Inflammatory macrophage treated with lipopolysaccharide for 4 hours (primary cell): ENCODE results near the gene SEMA3D.
A peak's percentile ranks its signal among the peaks of the same experiment; 100 is the strongest.

Experiments
- DNase-seq: peaks from one replicate; pipeline ENCODE4 v3.0.0-alpha.2; 2020

The SEMA3D gene

DNA sequence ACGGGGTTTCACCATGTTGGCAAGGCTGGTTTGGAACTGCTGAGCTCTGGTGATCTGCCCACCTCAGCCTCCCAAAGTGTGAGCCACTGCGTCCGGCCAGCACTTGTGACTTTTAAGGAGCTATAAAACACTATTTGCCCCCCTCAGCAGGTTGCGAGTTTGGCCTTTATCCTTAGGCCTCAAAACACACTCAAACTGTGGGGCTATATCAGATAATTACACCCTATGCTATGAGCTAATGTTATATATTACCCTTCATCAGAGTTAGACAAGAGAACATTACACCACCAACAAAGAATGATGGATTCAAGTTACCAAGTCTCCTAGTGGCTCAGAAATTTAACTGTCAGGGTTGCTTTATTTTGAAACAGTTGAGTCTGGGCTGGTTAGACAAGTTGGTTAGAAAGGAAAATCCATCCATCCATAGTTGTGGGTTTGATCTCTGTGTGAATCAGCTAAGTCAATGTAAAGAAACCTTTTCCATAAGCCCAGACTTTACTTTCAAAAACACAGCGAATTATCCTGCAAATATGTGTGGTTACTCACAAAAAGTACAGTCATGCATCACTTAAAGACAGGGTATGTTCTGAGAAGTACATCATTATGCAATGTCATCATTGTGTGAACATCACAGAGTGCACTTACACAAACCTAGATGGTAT lies 115.8 kb downstream of the SEMA3D start:
- no peak for DNase-seq

GRCh38 chr7:85068799-85069198 lies 118.1 kb downstream of the SEMA3D start:
- no peak for DNase-seq

DNA sequence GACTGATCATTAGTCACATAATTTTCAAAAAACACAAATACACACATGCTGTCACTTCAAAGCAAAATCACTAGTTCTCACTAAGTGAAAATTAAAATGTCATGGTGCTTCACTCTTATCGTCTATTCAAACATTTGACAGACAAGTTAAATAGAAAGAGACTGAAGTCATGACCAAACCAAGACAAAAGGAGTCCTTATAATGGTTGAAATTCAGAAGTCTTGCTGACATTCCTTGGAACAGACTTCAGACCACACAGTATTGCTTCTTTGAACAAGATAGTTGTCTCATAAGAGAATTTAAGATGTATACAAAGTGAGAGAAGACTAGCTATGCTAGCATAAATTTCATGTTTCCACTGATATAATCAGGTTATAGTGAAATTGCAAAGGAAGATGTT lies 119.5 kb downstream of the SEMA3D start:
- no peak for DNase-seq

GRCh38 chr7:85065888-85066485 lies 120.9 kb downstream of the SEMA3D start:
- no peak for DNase-seq

GRCh38 chr7:85065306-85065705 lies 121.5 kb downstream of the SEMA3D start:
- no peak for DNase-seq

DNA sequence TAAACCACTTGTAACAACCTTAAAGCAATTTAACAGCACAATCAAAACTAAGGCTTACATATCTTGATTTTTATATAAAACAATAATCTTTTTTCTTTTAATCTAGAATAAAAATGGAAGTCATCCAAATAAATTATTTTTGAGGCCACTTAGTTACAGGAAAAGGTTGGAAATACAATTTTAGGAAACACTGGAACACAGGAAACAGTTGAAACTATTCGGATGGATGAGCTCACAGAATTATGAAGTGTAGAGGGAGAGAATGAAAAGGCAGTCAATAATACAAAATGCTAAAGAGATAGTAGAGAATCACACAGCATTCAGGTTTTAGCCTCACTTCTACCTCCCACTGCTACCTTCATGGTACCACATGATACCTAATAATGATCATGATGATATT lies 124.2 kb downstream of the SEMA3D start:
- no peak for DNase-seq

GRCh38 chr7:85061456-85061855 lies 125.4 kb downstream of the SEMA3D start:
- DNase-seq: no peak

DNA sequence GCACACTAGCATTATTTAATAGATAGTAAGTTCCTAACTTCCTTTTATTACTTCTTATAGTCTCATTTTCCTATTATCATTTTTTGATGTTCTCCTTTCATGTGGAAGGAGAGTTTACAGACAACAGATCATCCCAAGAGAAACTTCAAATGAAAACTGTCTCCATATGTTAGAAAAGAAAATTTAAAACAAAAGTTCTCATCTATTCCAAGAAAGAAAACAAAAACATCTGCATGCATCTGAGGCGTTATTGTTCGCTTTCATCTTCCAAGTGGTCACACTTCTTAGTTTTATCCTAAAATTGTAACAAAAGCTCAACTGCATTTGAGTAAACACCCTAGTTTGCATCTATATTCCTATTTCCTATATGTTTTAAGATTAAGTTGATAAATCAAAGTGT lies 126.2 kb downstream of the SEMA3D start:
- no peak for DNase-seq

- no peak for DNase-seq
Measured at GRCh38 chr7:85055906-85056305, 130.9 kb downstream of the SEMA3D start.

DNA sequence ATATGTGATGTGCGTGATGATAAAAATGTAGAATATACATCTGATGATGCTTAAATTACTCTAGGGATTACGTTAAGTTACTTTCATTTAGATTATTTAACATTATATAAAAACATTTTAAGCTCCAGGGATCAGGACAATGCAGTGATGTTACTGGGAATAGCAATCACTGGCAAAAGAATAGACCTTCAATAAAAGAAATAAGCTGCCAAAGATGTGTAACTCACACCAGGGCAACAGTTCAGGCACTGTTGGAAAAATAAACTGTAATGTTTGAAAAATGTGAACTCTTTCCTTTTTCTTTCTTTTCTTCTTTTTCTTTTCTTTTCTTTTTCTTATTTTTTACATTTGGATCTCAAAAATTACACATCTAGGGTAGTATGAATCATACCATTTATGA lies 131.7 kb downstream of the SEMA3D start:
- no peak for DNase-seq

GRCh38 chr7:85054306-85054705 lies 132.6 kb downstream of the SEMA3D start:
- no peak for DNase-seq

DNA sequence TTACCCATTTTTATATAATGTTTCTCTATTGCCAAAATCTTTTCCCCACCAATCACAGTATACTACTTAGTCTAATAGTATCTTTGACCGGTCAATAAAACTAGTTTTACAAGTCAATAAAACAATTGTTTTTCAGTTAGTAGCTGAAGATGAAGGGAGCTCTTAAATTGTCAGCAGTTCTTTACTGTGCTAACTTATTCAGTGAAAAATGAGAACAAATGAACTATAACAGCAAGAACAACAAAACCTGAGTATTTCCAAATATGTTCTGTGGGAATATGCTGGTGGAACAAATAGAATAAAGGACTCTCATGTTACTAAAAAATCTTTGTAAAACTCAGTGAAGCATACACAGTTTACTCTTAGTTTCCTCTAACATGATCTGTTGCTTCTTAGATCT lies 134.0 kb downstream of the SEMA3D start:
- no peak for DNase-seq

DNA sequence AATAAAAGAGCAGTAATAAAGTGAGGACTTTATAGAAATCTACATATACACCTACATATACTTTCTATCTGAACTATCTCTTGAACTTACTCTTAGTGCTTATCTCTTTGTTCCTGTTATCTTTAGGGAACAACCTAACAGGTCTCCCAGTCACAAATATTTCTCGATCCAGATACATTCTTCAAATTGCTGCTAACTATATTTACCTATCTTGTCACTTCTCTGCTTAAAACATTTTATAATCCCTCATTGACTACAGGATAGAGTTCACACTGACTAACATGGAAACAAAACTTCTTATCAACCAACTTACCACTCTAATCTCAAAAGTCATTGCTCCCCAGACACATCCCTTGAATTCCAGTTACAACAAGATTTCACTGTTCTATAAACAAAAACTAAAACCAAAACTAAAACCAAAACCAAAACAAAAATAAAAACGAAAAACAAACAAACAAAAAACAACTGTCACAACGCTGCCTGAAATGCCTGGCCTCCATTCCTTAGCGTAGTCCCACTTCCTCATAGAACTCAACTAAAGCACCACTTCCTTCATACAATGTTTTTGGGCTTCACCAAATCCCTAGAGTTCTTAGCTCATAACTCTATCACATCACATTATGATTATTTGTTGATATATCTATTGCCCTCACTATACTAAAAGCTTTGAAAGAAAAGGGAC lies 134.7 kb downstream of the SEMA3D start:
- DNase-seq: no peak

DNA sequence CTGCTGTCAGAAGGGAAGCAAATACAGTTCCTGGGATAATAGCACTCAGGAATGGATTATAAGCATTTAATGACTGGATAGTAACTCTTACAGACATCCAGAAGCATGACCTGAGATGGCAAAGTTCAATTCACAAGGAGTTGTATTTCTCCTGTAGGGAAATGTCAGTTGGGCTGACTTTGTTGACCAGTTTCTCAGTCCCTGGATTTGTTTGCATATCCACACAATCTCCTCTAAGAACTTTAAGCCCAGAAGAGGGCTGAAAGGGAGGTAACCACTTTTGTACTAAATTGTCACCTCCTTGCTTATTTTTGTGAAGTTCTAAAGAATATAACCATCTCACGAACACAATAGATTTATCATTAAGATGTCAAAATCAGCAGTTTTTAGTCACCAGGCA lies 140.3 kb downstream of the SEMA3D start:
- DNase-seq: no peak

- peak; percentile 55 for DNase-seq
Measured at GRCh38 chr7:85041605-85042216, 145.1 kb downstream of the SEMA3D start.

- no peak for DNase-seq
Measured at GRCh38 chr7:85039196-85039923, 147.5 kb downstream of the SEMA3D start.

GRCh38 chr7:85038466-85038865 lies 148.4 kb downstream of the SEMA3D start:
- DNase-seq: no peak

DNA sequence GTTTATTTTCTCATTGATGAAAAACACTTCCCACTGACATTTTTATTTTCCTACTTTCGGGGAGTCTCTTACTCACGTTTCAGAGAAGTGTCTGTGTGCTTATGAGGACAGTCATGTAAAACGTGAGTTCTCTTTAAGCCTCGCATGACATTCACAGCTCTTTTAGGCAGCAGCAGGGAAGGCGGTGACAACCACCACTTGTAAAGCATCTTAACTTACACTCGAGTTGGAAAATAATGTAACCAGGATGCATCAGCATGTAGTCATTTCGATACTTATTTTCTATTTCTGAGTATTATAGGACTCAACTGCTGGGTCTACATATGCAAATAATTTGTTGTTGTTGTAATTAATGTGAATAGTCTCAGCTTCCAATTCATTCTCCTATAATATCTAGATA lies 153.6 kb downstream of the SEMA3D start:
- DNase-seq: no peak

- DNase-seq: no peak
Measured at GRCh38 chr7:85031475-85031874, 155.4 kb downstream of the SEMA3D start.

- DNase-seq: peak; percentile 21
Measured at GRCh38 chr7:85030893-85031292, 156.0 kb downstream of the SEMA3D start.

GRCh38 chr7:85025312-85025756 lies 161.5 kb downstream of the SEMA3D start:
- DNase-seq: no peak

DNA sequence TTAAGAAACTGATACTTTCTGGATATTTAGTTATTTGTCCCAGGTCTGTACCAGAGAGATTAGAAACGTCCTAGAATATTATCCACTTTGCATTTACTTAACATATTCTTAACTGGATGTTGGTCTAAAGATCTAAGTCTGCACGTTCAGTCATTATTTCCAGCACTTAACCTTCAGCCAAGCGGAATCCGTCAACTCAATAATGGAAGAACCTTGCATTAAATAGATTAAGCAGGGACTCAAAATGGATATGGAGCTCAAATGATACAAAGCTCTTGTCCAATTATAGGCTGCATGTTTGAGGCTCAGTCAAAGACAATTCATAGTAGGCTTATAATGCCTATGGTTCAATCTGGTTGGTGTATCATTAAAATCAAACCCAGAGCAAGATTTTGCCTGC lies 162.9 kb downstream of the SEMA3D start:
- no peak for DNase-seq

- peak; percentile 46 for DNase-seq
Measured at GRCh38 chr7:85023066-85023712, 163.7 kb downstream of the SEMA3D start.
